ENCODE measurements around the gene C2CD3. TPM values are rescaled to one million over a fixed set of nuclear protein-coding genes. Genes with fewer than 3 reads are reported as not detected.
A peak's percentile ranks its signal among the peaks of the same experiment; 100 is the strongest.

The C2CD3 gene
- polyA plus RNA-seq, 3 donors = 0.87 to 12.1 (median 2.9) TPM

GRCh38 chr11:73977856-73978519 lies 192.8 kb downstream of the C2CD3 start:
- H3K9me3 Mint-ChIP-seq = peaks cover 0 to 3% (median 0%) of the 10 kb centered on the region in 7 donors

More at GRCh38 chr11:73977856-73978519, 192.8 kb downstream of the C2CD3 start:
- TF ChIP-seq CTCF (IDR thresholded peaks at IDR 0.05) = no peak
- no peaks in the 10 kb centered on the region for H3K9me3 ChIP-seq (replicated peaks in 1 of 2; ENCODE audit: control insufficient read depth in 1 of 2, insufficient read depth in 1 of 2, low read length in 2 of 2)
- intact Hi-C loops (cut with micrococcal nuclease) = no loop called here
- H3K27me3 ChIP-seq (ENCODE audit: control insufficient read depth in 2 of 2, insufficient read depth in 2 of 2, low read length in 2 of 2) = no peaks in the 10 kb centered on the region
- H3K4me3 ChIP-seq (replicated peaks in 1 of 3; ENCODE audit: low read depth in 2 of 3, low read length in 3 of 3) = no peak overlapping the region
- no peak overlapping the region for H2AFZ ChIP-seq (ENCODE audit: insufficient read depth, low read depth, low read length, poor library complexity, severe bottlenecking)
- peak overlapping the region in 1 of 2 donors; percentile 96 for H3K27ac ChIP-seq (ENCODE audit: low read depth in 1 of 2, low read length in 2 of 2)
- Mint-ChIP-seq H3K27me3 (ENCODE audit: low read depth in 3 of 3) (peaks cover 0 to 2% (median 0%) of the 10 kb centered on the region in 3 donors), H3K27ac (peak overlapping the region; percentile 25 to 100 (median 98)), H3K36me3 (peaks cover 74 to 94% of the 10 kb centered on the region in 2 donors), H3K4me3 (no peak overlapping the region), H3K4me1 (peaks cover 80% of the 10 kb centered on the region)
- peaks cover 62 to 85% of the 10 kb centered on the region in 2 donors for H3K36me3 ChIP-seq (replicated peaks in 1 of 2; ENCODE audit: control insufficient read depth in 1 of 2, insufficient read depth in 2 of 2, low read length in 2 of 2)
- H3K4me2 ChIP-seq (replicated peaks; ENCODE audit: extremely low read depth, low read length, poor library complexity, severe bottlenecking) = peak overlapping the region; percentile 99
- H4K20me1 ChIP-seq (ENCODE audit: insufficient read depth, low read length) = peaks cover 94% of the 10 kb centered on the region
- peaks cover 62% of the 10 kb centered on the region for H3K79me2 ChIP-seq (ENCODE audit: insufficient read depth, low read length)
- DNase-seq = no peak
- WGBS (ENCODE audit: insufficient coverage) = 97% methylated on average over 12 of the region's 18 CpGs
- H3K9ac ChIP-seq (ENCODE audit: insufficient read depth, low read length, poor library complexity, severe bottlenecking) = no peak overlapping the region
- peaks cover 78 to 94% of the 10 kb centered on the region in 2 donors for H3K4me1 ChIP-seq (ENCODE audit: control insufficient read depth in 1 of 2, insufficient read depth in 2 of 2, low read length in 2 of 2)

Data from CD14-positive monocyte (primary cell).